Activated CD8-positive, alpha-beta memory T cell treated with anti-CD3 and anti-CD28 coated beads, Interleukin-2, amount 50 U/mL, for 4 hours (primary cell): ENCODE measurements around the gene TF.
"Not testable (repeated sequence)": the region's sequence is repeated elsewhere in the genome, so short reads cannot be mapped to it uniquely, and the experiment has no call there.

ENCODE experiments used
- DNase-seq: peaks from one replicate; pipeline ENCODE4 v3.0.0-alpha.2; 2020

The TF gene

DNA sequence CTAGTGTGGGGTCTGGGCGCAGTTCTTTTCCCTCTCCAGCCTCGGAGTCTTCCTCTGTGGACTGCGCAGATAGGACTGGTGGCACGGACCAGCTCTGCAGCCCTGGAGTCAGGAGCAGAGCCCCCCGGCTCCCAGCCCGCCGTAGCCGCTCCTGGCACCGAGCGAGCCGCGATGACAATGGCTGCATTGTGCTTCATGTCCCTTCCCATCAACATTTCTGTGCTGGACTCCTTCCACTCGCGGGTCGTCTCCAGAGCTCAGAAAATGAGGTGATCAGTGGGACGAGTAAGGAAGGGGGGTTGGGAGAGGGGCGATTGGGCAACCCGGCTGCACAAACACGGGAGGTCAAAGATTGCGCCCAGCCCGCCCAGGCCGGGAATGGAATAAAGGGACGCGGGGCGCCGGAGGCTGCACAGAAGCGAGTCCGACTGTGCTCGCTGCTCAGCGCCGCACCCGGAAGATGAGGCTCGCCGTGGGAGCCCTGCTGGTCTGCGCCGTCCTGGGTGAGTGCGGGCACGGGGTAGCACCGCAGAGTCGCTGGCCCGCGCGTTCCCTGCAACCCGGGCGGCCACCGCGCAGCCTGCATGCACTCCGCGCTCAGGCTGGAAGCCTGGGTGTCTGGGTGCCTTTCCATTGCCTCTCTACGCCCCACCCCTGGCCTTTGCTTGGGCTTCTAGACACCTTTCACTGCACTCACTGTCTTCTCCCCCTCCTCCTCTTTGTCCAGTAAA is at the start of gene TF:
Gene TF (plus strand): TSS at position 413 of the 731 bp plus-strand sequence. CDS start 48 bp downstream, at position 461.
- DNase-seq, result no peak

GRCh38 chr3:133697960-133698359 is 48.2 kb upstream of the TF start:
- no peak for DNase-seq

DNA sequence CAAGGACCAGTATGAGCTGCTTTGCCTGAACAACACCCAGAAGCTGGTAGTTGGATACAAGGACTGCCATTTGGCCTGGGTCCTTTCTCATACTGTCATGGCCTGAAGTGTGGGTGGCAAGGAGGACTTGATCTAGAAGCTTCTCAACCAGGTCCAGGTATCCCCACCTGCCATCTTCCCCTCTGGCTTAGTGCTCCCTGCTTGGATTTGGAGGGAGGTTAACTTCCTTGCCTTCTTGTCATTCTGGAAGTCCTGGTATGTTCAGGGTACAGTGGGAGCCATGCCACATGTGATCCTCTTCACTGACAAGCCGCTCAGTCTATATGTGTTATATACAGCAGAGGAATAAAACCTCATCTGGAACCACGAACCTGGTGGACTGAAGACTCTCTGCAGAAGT is 46.7 kb upstream of the TF start:
- DNase-seq, result no peak

- no peak for DNase-seq
Measured at GRCh38 chr3:133699903-133700302, 46.3 kb upstream of the TF start.

DNA sequence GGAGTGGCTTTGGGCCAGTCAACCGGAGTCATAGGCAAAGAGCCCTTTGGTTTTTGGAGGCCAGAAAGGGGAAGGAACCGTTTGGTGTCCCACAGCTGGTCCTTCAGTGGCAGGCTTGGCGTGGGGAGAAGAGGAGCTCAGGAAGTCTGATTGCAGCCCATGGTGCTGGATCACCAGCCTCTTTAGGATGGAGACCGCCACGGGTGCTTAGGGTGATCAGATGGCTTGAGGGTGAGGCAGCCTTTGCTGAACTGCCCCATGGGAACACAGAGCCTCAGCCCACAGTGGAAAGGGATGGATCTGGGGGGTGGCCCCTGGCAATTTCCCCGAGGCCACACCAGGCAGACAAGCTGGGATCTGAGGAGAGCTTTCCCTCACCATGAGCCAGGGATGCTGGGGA is 45.8 kb upstream of the TF start:
- no peak for DNase-seq

GRCh38 chr3:133701435-133702358 is 44.5 kb upstream of the TF start:
- no peak for DNase-seq

DNA sequence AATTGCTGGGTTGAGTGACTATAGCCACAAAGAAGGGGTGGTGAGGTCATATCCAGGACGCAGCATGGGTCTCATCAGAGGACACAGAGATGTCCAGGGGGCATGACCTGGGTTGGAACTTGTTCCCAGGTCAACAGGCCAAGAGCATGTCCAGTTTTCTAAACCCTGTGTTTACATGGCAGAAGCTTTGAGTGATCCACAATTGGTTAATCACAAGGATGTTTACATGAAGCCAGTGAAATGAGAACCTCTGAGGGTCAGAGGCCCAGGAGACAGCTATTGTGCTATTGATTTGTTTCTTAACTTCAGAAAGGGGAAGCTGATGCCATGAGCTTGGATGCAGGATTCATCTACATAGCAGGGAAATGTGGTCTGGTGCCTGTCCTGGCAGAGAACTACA is 42.3 kb upstream of the TF start:
- DNase-seq, result no peak

DNA sequence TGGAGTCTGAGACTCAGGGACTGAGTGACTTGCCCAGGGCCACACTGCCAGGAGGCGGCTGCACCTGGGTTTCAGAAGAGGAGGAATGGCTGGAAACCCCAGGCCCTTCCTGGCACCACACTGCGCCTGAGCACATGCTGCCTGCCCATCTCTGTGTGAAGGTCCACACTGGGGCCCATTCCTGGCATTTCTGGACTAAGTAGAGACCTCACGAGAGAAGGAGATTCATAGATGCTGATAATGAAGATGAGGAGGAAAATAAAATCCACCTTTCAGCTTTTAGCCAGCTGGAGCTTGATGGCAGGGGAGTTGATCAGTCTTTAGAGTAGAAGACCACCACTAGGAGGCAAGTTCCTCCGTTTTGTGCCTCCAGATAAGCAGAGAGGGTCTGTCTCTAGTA is 40.2 kb upstream of the TF start:
- DNase-seq, result no peak

- DNase-seq, result no peak
Measured at GRCh38 chr3:133709139-133709750, 36.9 kb upstream of the TF start.

GRCh38 chr3:133711013-133711412 is 35.2 kb upstream of the TF start:
- no peak for DNase-seq

DNA sequence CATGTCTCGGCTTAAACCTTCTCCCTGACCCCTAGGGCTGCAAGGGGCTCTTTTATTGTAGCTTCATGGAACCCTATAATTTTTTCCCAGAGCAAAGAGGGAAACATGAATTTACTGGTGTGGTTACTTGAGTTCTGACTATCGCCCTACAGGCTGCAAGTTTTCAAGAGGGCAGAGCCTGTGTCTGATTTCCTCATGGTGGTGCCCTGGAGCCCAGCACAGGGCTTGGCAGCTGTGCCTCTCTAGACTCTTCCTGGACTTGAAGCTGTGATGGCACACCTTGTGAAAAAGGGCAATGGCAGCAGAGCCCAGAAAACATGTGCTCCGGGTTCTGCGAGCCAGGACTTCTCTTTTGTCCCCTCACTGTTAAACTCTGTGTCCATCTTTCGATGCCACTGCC is 34.2 kb upstream of the TF start:
- DNase-seq, result no peak

DNA sequence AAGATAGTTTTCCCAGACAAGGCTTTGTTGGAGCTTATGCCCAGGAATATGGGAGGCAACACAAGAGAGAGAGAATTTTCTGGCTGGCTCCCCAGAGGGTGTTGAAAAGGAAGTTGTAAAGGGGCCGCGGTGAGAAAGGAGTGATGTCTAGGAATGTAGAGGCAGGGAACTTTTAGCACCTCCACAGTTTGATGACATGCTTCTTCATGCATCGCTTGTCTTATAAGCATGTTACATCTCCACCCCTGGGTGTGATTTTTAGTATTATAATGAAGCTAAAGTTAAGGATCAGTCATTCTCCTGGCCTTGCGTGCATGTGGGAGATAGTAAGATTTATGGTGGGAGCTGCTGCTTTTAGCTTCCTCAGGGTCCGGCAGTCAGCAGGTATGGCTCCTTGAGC is 32.8 kb upstream of the TF start:
- DNase-seq, result no peak

DNA sequence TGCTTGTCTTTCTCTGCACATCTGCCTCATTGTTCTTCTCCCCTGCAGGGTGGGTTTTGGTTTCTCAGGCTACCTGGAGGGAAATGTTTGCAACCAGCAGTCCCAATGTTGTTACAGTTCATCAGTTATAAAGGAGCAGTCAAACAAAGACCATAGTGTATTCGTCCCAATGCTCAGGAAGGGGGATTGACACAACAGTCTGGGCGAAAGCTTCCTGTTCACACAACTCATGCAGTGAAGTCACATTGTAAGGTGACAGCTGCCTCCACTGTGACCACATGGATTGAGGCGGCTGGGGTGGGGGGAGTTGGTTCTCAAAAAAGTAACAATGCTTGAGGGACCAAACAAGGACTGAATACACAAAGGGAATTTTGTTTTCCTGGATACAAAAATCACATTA is 28.8 kb upstream of the TF start:
- DNase-seq, result no peak

DNA sequence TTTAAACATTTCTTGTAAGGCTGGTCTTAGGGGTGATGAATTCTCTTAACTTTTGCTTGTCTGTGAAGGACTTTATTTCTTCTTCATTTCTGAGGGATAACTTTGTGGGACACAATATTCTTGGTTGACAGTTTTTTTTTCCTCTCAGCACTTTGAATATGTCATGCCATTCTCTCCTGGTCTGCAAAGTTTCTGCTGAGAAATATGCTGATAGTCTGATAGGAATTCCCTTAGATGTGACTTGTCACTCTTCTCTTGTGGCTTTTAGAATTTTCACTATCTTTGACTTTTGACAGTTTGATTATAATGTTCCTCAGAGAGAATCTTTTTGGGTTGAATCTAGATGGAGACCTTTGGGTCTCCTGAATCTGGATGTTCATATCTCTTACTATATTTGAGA is 23.3 kb upstream of the TF start:
- DNase-seq, result no peak

DNA sequence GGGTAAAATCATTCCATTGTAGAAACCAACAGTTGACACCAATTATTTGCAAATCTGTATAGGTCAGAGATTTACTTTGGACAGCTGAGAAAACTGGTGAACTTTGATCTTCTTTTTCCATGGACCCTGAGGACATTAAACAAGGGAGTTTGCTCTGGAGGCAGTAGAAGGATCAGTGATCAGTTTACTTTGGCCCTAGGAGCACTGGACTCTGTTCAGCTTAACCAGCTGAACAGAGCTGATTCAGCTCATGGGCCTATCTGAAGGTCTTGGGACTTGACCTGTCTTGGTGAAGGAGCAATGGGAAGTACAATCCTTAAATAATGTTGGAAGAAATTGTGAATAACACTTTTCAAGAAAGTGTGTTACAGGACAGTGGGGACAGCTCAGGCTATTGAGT is 15.2 kb upstream of the TF start:
- no peak for DNase-seq

- not testable (repeated sequence) for DNase-seq
Measured at GRCh38 chr3:133732231-133732630, 14.0 kb upstream of the TF start.

GRCh38 chr3:133733226-133733625 is 13.0 kb upstream of the TF start:
- no peak for DNase-seq

DNA sequence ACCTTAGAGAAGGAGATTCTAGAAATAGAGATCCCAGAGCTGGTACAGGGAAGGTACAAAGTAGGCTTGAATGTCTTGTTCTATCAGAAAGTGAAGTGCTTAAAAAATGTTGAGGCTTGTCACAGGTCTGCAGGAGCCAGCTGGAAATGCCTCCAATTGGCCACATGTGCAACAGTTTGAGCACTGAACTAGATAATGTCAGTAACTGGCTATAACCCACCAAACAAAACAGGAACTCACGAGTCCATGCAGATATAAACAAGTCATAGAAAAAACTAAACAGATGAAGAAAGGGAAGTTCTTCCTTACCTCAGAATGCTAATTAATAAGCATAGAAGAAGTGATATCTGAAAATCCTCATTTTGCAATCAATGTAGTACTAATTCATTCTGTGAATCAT is 11.9 kb upstream of the TF start:
- DNase-seq, result no peak

DNA sequence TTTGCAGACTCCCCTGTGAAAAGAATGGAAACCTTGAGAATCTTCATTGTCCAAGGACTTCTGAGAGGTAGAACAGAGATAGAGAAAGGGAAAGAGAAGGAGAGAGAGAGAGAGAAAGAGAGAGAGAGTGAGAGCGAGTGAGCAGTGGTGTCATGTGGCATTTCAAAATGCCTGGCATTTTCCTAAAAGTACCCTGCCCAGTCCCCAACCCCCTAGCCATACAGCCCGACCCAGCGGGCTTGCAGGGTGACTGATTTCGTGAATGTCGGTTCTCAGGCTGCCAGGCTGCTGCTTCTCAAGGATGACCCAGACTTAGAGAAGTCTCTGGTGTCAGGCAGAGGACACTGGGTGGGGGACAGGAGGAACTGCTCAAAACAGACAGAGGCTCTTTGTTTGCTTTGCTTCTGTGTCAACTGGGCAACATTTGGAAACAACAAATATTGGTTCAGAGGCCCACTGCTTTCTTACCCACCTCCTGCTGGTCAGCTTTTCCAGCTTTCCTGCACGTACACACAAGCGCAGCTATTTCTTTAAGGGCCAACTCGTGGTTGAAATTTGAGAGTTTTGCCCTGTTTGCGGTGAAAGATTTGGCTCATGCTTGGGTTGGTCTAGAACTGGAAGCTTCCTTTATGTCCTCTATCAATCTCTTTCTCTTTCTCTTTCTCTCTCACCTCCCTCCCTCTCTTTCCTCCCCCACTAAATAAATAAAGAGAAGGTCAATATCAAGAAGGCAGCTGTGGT is 3.7 kb upstream of the TF start:
- no peak for DNase-seq

GRCh38 chr3:133744241-133744640 is 2.0 kb upstream of the TF start:
- DNase-seq, result no peak

DNA sequence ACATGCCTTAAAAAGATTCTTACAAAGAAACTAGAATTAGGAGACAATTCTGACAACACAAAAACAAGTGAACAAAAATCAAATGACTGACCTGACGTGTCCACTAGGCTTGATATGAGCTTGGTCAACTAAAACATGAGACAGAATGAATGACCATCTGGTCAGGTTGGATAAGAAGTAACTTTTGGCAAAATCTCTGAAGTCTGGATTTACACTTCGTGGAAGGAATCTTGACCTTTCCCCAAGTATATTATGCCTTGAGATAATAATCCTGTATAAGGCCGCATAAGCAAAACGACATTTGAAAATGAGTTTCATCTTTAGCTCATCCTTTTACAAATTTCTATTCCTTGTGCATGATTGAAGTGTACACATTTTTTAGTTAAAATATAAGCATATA is 1.1 kb upstream of the TF start:
- no peak for DNase-seq

DNA sequence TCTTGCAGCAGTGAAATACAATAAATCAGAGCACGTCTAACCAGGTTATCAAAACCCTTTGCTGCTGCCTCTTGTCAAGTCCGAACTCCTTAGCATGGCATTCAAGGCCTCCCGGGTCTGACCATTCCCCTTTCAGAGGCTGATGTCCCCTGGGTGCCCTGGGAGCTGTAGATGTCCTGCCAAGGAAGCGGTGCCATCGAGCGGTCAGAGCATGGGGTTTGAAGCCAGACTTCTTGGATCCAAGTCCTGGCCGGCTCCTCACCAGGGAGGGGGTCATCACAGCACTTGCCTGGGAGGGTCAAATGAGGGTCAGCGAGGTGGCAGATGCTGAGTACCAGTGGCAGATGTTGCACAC is 496 bp downstream of the TF start:
- DNase-seq, result no peak

DNA sequence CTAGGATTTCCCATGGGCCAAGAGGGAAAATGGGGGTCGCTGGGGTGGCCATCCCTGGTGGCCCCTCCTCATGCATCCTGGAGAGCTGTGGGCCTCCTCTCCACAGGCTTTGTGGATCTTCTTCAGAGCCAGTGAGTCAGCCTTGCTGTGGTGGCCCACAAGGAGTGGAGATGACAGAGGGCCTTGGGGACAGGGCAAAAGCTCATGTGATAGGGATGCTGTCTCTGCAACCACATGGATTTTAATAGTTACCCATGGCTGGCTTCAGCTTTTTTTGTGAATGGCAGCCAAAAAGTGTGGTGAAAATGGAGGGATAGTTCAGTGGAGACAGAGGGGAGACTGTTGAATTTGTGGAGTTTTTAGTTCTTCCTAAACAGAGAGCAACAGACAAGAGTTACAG is 1.2 kb downstream of the TF start:
- DNase-seq, result no peak
